T-helper 22 cell (primary cell): Measurements from ENCODE around the gene FGD5.

Experiments
- DNase-seq: peaks from one replicate; pipeline ENCODE4 v3.0.0-alpha.2; 2020; ENCODE audit warnings: low read depth

FGD5 gene

GRCh38 chr3:14906355-14906971 lies 87.7 kb downstream of the FGD5 start:
- DNase-seq, result no peak

GRCh38 chr3:14907043-14907966 lies 88.5 kb downstream of the FGD5 start:
- DNase-seq, result no peak

DNA sequence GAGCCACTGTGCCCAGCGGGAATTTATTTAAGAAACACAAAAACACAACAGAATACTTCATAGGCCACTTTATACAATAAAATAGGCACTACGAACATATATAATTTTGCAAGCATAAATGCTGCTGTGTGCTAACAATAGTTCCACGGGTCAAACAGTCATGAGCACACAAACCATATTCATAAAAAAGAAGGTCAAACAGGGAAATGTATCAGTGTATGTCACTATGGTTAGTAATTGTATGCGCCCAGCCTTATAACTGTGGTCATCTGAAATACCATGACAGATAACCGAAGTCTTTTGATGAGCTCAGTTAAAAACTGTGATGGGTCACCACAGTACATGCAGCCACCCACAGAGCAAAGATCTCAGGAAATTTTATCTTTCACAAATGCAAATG lies 90.5 kb downstream of the FGD5 start:
- DNase-seq, result no peak

- no peak for DNase-seq
Measured at GRCh38 chr3:14911651-14912050, 92.9 kb downstream of the FGD5 start.

GRCh38 chr3:14913071-14913925 lies 94.5 kb downstream of the FGD5 start:
- no peak for DNase-seq

GRCh38 chr3:14913926-14914778 lies 95.4 kb downstream of the FGD5 start:
- no peak for DNase-seq

GRCh38 chr3:14914779-14915117 lies 96.0 kb downstream of the FGD5 start:
- DNase-seq, result no peak

DNA sequence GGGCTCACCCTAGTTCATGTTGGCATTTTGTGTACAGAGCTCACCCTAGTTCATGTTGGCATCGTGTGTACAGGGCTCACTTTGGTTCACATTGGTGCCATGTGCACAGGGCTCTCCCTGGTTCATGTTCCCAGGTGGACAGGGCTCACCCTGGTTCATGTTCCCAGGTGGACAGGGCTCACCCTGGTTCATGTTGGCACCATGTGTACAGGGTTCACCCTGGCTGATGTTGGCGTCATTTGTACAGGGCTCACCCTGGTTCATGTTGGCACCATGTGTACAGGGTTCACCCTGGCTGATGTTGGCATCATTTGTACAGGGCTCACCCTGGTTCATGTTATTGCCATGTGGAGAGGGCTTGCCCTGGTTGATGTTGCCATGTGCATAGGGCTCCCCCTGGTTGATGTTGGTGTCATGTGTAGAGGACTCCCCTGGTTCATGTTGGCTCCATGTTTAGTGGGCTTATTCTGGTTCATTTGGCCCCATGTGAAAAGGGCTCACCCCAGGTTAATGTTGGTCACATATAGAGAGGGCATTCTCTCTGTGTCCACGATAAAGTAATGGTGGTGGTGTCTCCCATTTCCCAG lies 97.0 kb downstream of the FGD5 start:
- no peak for DNase-seq

GRCh38 chr3:14918356-14918860 lies 99.6 kb downstream of the FGD5 start:
- no peak for DNase-seq

GRCh38 chr3:14920536-14920935 lies 101.8 kb downstream of the FGD5 start:
- no peak for DNase-seq

DNA sequence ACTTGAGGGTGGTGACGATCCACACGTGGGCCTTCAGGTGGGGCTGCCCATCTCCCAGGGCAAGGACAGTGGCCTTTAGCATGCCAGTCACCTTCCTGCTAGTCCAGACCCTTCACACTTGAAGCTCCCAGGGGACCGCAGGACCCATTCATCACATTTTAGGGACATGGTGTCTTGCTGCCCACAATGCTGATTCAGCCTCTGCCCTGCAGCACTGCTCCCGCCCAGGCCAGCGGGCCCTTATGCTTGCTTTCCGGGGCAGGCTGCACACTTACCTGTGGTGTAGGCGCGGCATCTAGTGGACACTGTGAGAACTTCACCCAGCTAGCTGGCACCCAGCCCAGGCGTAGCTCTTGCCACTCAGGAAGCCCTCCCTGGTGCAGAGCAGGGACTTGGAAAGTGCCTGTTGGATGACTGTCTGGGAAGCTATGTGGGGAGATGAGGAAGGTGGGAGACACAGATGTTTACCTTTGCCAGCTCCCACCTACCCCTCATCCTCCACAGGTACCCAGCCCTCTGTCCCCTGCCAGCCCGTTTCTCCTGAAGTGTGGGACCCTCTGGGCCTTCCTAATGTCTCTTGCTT lies 102.4 kb downstream of the FGD5 start:
- peak; percentile 54 for DNase-seq

DNA sequence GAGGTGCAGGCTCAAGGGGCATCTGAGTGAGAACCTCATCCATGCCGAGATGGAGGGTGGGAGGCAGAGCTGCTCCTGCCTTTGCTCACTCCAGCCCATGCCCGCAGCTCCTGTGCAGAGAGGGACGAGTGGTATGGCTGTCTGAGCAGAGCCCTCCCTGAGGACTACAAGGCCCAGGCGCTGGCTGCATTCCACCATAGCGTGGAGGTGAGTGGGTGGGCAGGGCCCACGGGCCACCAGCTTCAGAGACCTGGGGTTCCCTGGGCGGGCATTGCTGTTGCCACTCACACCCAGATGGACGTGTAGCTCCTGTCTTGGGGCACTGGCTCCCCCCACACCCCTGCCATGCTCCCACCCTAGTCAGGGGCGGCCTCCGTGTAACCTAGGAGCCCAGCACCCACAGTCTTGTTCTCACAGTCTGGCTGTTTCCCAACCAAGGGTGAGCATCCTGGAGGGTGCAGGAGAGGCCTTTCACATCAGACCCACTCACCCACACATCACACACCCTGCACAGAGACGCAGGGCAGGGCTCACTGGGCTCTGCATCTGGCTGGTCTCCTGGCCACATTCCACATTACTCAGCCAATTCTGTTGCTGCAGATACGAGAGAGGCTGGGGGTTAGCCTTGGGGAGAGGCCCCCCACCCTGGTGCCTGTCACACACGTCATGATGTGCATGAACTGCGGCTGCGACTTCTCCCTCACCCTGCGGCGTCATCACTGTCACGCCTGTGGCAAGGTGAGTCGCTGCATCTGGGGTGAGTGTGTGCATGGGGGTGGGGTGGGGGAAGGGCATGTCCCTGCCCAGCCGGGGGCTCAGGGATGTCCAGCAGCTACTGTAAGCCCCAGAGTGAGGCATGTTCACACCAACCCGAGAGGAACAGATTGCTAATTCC lies 103.3 kb downstream of the FGD5 start:
- DNase-seq, result no peak

- no peak for DNase-seq
Measured at GRCh38 chr3:14922863-14923262, 104.1 kb downstream of the FGD5 start.

- DNase-seq, result no peak
Measured at GRCh38 chr3:14923476-14923875, 104.7 kb downstream of the FGD5 start.

DNA sequence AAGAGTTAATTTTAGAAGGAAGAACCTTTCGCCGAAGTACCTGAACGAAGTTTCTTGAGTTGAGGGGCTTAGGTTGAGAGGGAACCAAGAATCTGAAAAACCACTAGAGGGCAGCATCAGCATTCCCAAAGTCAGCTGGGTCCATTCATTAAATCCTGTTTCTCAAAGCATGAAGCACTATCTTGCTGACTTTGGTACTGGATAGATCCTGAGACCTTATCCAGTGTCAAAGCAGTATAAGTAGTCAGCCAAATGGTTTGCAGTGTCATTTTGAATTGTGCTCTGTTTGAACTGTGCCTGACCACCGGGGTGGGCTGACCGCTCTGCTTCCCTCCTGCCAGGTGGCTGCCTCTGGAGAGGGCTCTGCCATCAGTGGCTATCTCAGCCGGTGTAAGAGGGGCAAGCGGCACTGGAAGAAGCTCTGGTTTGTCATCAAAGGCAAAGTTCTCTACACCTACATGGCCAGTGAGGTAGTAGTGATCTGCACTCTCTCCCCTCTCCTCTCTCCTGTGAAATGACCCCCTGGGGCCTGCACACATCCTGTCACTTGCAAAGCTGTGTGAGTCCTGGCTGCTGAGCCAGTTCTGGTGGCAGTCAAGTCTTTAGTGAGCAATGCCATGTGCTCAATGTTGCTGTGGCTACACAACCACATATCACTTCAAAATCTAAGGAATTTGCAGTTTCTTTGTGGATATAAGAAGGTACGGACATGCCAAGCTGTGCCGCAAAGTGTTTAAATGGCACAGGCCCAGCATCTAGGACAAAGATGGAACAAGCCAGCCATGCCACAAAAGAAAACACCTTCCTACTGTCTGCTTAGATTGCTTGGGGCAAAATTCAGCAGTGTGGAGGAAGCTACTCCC lies 107.2 kb downstream of the FGD5 start:
- no peak for DNase-seq

DNA sequence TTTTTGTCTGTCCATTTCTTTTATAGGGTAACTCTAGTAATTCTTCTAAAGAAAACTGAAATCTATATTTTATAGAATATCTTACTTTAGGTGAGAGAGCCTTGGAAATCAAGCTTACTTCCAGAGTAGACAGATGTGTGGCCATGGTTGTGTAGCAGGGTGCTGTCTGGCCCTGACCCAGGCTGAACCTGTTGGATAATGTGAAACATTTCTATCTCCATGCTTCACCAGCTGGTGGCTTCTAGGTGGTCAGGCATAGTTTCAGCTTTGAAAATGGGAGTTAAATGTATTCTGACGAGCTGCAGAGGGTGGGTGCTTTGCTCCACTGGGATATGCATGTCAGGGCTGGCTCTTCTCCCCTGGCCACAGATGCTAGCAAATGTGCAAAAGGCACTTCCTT lies 107.8 kb downstream of the FGD5 start:
- no peak for DNase-seq

DNA sequence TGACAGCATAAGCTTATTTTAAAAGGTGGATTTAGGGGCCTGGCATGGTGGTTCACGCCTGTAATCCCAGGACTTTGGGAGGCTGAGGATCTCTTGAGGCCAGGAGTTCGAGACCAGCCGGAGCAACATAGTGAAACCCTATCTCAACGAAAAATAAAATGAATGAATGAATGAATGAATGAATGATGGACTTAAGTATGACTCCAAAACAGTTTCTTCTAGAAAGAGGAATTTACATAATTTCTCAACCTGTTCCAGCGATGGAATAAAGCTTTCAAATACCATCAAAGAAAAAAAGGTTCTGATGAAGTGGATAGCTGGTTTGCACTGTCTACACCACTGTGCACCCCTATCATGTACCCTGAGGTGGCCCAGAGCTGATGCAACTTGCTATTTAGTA lies 108.5 kb downstream of the FGD5 start:
- no peak for DNase-seq

DNA sequence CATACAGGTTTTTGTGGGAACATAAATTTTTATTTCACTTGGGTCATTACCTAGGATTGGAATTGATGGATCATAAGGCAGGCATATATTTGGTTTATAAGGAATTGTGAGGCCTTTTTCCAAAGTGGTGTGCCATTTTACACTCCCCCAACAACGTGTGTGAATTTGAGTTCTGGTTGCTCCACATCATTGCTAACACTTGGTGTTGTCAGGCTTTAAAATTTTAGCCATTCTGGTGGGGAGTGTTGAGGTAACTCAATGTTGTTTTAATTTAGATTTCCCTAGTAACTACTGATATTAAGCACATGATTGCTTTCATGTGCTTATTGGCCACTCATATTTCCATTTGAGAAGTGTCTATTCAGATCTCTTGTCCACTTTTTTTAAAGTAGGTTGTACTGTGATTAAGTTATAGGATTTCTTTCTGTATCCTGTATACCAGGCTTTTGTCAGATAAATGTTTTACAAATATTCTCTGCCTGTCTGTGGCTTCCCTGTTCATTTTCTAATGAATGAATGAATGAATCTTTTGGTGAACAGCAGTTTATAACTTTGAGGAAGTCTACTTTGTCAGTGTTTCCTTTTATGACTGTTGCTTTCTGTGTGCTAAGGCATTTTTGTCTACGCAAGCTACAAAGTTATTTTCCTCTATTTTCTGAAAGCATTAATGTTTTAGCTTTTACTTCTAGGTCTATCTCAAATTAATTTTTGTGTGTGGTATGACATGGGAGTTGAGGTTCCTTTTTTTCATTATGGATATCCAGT lies 110.7 kb downstream of the FGD5 start:
- DNase-seq, result no peak
